Measurements from ENCODE around the gene HLA-B.

HLA-B gene

DNA sequence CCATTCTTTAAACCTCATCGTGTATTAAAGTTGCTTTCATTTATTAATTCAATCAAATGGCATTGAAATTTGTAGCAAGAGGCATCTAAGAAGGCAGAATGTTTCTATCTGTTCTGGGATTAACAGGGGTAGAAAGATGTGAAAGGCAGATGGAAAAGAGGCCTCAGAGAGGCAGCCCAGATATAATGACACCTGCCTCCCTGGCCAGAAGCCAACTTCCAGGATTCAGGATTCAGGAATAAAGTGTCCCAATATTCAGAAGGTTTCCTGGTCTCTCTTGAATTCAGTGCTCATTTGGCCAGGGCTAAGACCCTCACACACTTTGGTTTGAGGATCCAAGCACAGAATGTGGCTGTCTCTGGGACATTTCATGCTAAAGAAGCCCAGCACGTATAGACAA is 39.9 kb downstream of the HLA-B start:
- Histone ChIP-seq H3K27ac (no peak overlapping the region), H4K20me1 (ENCODE audit: insufficient read depth) (no peaks in the 10 kb centered on the region), H3K4me2 (no peak overlapping the region), H2AFZ (ENCODE audit: low read depth) (no peak overlapping the region), H3K27me3 (ENCODE audit: insufficient read depth, low read depth) (no peaks in the 10 kb centered on the region), H3K4me1 (ENCODE audit: low read depth, poor library complexity, severe bottlenecking) (no peaks in the 10 kb centered on the region), H3K36me3 (ENCODE audit: insufficient read depth) (no peaks in the 10 kb centered on the region), H3K9ac (no peak overlapping the region), H3K79me2 (ENCODE audit: insufficient read depth, low read depth) (no peaks in the 10 kb centered on the region), H3K4me3 (IDR thresholded peaks at IDR 0.05; ENCODE audit: insufficient read depth, low read depth, low read length) (no peak overlapping the region)
- TF ChIP-seq, protein P1, sequence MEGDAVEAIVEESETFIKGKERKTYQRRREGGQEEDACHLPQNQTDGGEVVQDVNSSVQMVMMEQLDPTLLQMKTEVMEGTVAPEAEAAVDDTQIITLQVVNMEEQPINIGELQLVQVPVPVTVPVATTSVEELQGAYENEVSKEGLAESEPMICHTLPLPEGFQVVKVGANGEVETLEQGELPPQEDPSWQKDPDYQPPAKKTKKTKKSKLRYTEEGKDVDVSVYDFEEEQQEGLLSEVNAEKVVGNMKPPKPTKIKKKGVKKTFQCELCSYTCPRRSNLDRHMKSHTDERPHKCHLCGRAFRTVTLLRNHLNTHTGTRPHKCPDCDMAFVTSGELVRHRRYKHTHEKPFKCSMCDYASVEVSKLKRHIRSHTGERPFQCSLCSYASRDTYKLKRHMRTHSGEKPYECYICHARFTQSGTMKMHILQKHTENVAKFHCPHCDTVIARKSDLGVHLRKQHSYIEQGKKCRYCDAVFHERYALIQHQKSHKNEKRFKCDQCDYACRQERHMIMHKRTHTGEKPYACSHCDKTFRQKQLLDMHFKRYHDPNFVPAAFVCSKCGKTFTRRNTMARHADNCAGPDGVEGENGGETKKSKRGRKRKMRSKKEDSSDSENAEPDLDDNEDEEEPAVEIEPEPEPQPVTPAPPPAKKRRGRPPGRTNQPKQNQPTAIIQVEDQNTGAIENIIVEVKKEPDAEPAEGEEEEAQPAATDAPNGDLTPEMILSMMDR (conservative IDR thresholded peaks at IDR 0.05; ENCODE audit: low read depth, low read length), result no peak

DNA sequence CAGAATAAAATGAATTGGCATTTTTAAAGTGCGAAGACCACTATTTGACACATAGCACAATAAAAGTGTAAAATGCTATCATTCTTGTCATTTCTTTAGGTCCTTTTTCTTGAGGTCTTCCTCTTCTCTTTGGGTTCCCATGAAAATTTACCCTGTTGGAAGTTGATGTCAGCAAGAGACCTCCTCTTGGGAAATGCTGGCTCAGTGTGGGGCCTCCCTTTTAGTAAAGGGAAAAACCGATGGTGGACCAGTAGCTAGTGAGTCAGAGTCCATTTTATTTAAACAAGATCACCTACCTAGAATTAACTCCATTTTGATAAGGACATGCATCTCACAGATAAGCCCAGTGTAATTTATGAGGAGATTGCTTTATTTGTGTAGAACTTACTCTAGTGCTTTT is 47.3 kb downstream of the HLA-B start:
- no peaks in the 10 kb centered on the region for H3K27me3 ChIP-seq (ENCODE audit: insufficient read depth, low read depth)
- H3K4me1 ChIP-seq (ENCODE audit: low read depth, poor library complexity, severe bottlenecking), result no peaks in the 10 kb centered on the region

DNA sequence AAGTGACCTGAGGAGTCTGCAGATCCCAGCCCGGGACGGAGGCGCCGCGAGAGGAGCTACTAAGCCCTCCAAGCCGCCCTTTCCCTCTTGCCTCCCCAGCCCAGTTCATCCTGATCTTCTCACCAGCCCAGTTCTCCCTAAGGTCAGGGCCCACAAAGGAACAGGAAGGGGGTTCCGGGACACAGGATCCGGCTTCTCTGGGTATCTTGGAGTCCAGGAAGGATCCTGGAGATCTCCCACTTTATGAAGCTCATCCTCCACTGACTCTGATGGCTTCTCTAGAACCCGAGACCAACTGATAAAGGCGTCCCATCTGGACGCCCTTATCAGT is 48.2 kb downstream of the HLA-B start:
- no peaks in the 10 kb centered on the region for H3K27me3 ChIP-seq (ENCODE audit: insufficient read depth, low read depth)

More for the DNA sequence above, 47.3 kb downstream of the HLA-B start:
- Histone ChIP-seq H3K4me3 (IDR thresholded peaks at IDR 0.05; ENCODE audit: insufficient read depth, low read depth, low read length) (no peak overlapping the region), H3K4me2 (no peak overlapping the region), H2AFZ (ENCODE audit: low read depth) (no peak overlapping the region), H3K9ac (no peak overlapping the region), H4K20me1 (ENCODE audit: insufficient read depth) (no peaks in the 10 kb centered on the region), H3K36me3 (ENCODE audit: insufficient read depth) (no peaks in the 10 kb centered on the region), H3K79me2 (ENCODE audit: insufficient read depth, low read depth) (no peaks in the 10 kb centered on the region), H3K27ac (no peak overlapping the region)
- TF ChIP-seq, protein P1 (conservative IDR thresholded peaks at IDR 0.05; ENCODE audit: low read depth, low read length), result no peak

DNA sequence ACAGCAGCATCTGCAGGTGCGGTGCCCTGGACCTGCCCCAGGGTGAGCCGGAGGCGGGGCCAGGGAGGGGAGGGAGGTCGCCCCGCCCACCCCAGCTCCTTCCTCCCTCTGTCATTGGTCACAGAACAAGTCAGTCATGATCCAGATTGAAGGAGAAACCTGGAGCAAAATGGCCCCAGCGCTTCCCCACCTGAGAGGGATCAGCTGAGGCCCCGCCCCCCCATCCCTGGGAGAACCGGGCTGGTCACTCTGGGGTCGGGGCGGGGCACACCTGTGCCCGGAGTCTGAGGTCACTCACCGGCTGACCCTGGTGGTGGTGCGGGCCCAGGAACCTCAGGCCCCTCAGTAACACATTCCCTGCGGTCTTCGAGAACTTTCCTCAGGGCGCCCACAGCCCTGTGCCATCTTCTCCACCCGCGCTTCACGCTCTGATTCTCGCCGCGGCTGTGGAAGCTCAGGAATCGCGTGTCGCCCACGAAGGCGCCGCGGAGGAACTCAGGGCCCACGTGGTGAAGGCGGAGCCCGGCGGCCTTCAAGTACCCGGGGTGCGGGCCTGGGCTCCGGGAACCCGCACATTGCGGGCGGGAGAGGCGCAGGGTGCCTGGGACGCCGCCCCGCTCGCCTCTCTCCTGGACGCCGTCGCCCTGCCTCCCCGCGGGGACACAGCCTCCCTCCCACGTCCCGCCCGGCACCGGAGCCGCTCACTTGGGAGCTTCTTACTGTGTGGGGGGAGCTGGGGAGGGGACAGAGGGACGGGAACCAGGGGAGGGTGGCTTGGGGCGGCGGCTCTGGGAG is 48.7 kb downstream of the HLA-B start:
- TF ChIP-seq, protein P1 (conservative IDR thresholded peaks at IDR 0.05; ENCODE audit: low read depth, low read length), result no peak
- Histone ChIP-seq H3K27ac (no peak overlapping the region), H3K27me3 (ENCODE audit: insufficient read depth, low read depth) (no peaks in the 10 kb centered on the region), H3K4me1 (ENCODE audit: low read depth, poor library complexity, severe bottlenecking) (no peaks in the 10 kb centered on the region), H3K79me2 (ENCODE audit: insufficient read depth, low read depth) (no peaks in the 10 kb centered on the region), H3K4me2 (no peak overlapping the region), H3K4me3 (IDR thresholded peaks at IDR 0.05; ENCODE audit: insufficient read depth, low read depth, low read length) (no peak overlapping the region), H2AFZ (ENCODE audit: low read depth) (no peak overlapping the region), H4K20me1 (ENCODE audit: insufficient read depth) (no peaks in the 10 kb centered on the region), H3K36me3 (ENCODE audit: insufficient read depth) (no peaks in the 10 kb centered on the region), H3K9ac (no peak overlapping the region)

More for the DNA sequence above, 48.2 kb downstream of the HLA-B start:
- no peak overlapping the region for H2AFZ ChIP-seq (ENCODE audit: low read depth)
- H3K4me2 ChIP-seq, result no peak overlapping the region
- H3K79me2 ChIP-seq (ENCODE audit: insufficient read depth, low read depth), result no peaks in the 10 kb centered on the region
- no peak overlapping the region for H3K4me3 ChIP-seq (IDR thresholded peaks at IDR 0.05; ENCODE audit: insufficient read depth, low read depth, low read length)
- H3K27ac ChIP-seq, result no peak overlapping the region
- H3K36me3 ChIP-seq (ENCODE audit: insufficient read depth), result no peaks in the 10 kb centered on the region
- H3K9ac ChIP-seq, result no peak overlapping the region
- no peaks in the 10 kb centered on the region for H3K4me1 ChIP-seq (ENCODE audit: low read depth, poor library complexity, severe bottlenecking)
- H4K20me1 ChIP-seq (ENCODE audit: insufficient read depth), result no peaks in the 10 kb centered on the region
- TF ChIP-seq, protein P1 (conservative IDR thresholded peaks at IDR 0.05; ENCODE audit: low read depth, low read length), result no peak

All from KMS-11 (cell line).